Hepatocyte (in vitro differentiated cells): ENCODE measurements around the gene MIR17HG. TPM values are rescaled to one million over a fixed set of nuclear protein-coding genes. Genes with fewer than 3 reads are reported as not detected.

Experiments used
- DNase-seq: peaks from one replicate; pipeline ENCODE4 v3.0.0-alpha.2; 2016; ENCODE audit warnings: low spot score
- H2AFZ ChIP-seq: fragments of 200-600 bp; sonication (generic); 2 replicates; pipeline ENCODE4 v1.6.0; 2016; ENCODE audit warnings: antibody characterized with exemption, mild to moderate bottlenecking
- H3K27ac ChIP-seq: fragments of 200-600 bp; sonication (generic); 2 replicates; pipeline ENCODE4 v1.5.1; 2016; ENCODE audit warnings: mild to moderate bottlenecking
- H3K27me3 ChIP-seq: fragments of 200-600 bp; sonication (generic); 2 replicates; pipeline ENCODE4 v1.6.1; 2016
- H3K36me3 ChIP-seq: fragments of 200-600 bp; sonication (generic); replicated peaks from 2 replicates; pipeline ENCODE4 v1.5.1; 2016; ENCODE audit warnings: low read depth; ENCODE audit not compliant: insufficient read depth
- H3K4me1 ChIP-seq: fragments of 200-600 bp; sonication (generic); 2 replicates; pipeline ENCODE4 v1.5.1; 2016; ENCODE audit warnings: mild to moderate bottlenecking, moderate library complexity; ENCODE audit not compliant: insufficient read depth
- H3K4me2 ChIP-seq: fragments of 200-600 bp; sonication (generic); 2 replicates; pipeline ENCODE4 v1.6.0; 2016
- H3K4me3 ChIP-seq: fragments of 200-600 bp; sonication (generic); 2 replicates; pipeline ENCODE4 v1.5.1; 2016; ENCODE audit warnings: mild to moderate bottlenecking
- H3K79me2 ChIP-seq: fragments of 200-600 bp; sonication (generic); 2 replicates; pipeline ENCODE4 v1.6.0; 2017; ENCODE audit warnings: mild to moderate bottlenecking
- H3K9me2 ChIP-seq: fragments of 200-600 bp; sonication (generic); replicated peaks from 2 replicates; pipeline ENCODE4 v1.6.0; 2017; ENCODE audit warnings: mild to moderate bottlenecking; ENCODE audit not compliant: insufficient read depth
- H3K9me3 ChIP-seq: fragments of 200-600 bp; sonication (generic); 2 replicates; pipeline ENCODE4 v1.5.1; 2016; ENCODE audit warnings: low read depth, mild to moderate bottlenecking
- H4K20me1 ChIP-seq: fragments of 200-600 bp; sonication (generic); 2 replicates; pipeline ENCODE4 v1.6.0; 2016; ENCODE audit warnings: mild to moderate bottlenecking; ENCODE audit not compliant: insufficient read depth, poor library complexity, severe bottlenecking
- CTCF ChIP-seq: fragments of 200-600 bp; sonication (generic); IDR thresholded peaks from 2 replicates; pipeline ENCODE4 v1.5.1; 2016; ENCODE audit warnings: antibody characterized with exemption, mild to moderate bottlenecking; ENCODE audit not compliant: poor library complexity
- EZH2 ChIP-seq: fragments of 200-600 bp; sonication (generic); IDR thresholded peaks from 2 replicates; pipeline ENCODE4 v1.6.1; 2016; ENCODE audit warnings: antibody characterized with exemption, mild to moderate bottlenecking, borderline replicate concordance
- EZH2phosphoT487 ChIP-seq: fragments of 200-600 bp; sonication (generic); IDR thresholded peaks from one replicate; pipeline ENCODE4 v1.6.1; 2018; ENCODE audit warnings: antibody characterized with exemption, mild to moderate bottlenecking, low read depth, moderate library complexity; ENCODE audit not compliant: unreplicated experiment, severe bottlenecking
- whole genome bisulfite sequencing: methylation state at CpG from one replicate; pipeline ENCODE4 v1.1.6; 2016; ENCODE audit warnings: low lambda C conversion rate; ENCODE audit errors: missing lambda C conversion rate; 5-methylcytosine and 5-hydroxymethylcytosine counted together
- polyA plus RNA-seq: library from polyadenylated mRNA; unstranded; fragments of >200 nt; fragmentation: Nextera tagmentation; extraction: Ambion mirVana; gene quantifications from 2 replicates; pipeline ENCODE4 v1.2.1, GENCODE V29; 2016
- total RNA-seq: library from RNA; depleted of rRNA; stranded (reverse); fragments of >200 nt; gene quantifications from 2 replicates; pipeline ENCODE4 v1.2.3, GENCODE V29; 2014

The MIR17HG gene
- total RNA-seq (6.6 and 8.4 TPM in 2 replicates), polyA plus RNA-seq (1.7 and 2.6 TPM in 2 replicates)

- Histone ChIP-seq H3K79me2 (peaks cover 32% of the 10 kb centered on the region), H3K27me3 (peaks cover 16% of the 10 kb centered on the region), H4K20me1 (peaks cover 32% of the 10 kb centered on the region), H3K27ac (peak within 1 kb of the TSS; percentile 98), H3K4me1 (peaks cover 23% of the 10 kb centered on the region), H3K4me2 (peak within 1 kb of the TSS; percentile 88), H2AFZ (peak within 1 kb of the TSS; percentile 67), H3K9me2 (no peaks in the 10 kb centered on the region), H3K4me3 (peak within 1 kb of the TSS; percentile 65), H3K36me3 (no peaks in the 10 kb centered on the region), H3K9me3 (no peaks in the 10 kb centered on the region)
- under 1% methylated on average over 83 of the region's 103 CpGs for WGBS
- TF ChIP-seq CTCF (no peak), EZH2 (no peak), EZH2phosphoT487 (no peak)
- DNase-seq, result peak; percentile 95
Observed at GRCh38 chr13:91347202-91347995, at the start of gene MIR17HG. TSS of gene MIR17HG (plus strand) at chr13:91347687.

GRCh38 chr13:91298060-91298459, 49.4 kb upstream of the MIR17HG start:
- DNase-seq, result no peak
- no peaks in the 10 kb centered on the region for H3K79me2 ChIP-seq
- H4K20me1 ChIP-seq, result no peaks in the 10 kb centered on the region
- H3K4me1 ChIP-seq, result no peaks in the 10 kb centered on the region
- 85% methylated on average over 1 of the region's 1 CpG for WGBS
- no peak overlapping the region for H3K4me2 ChIP-seq
- TF ChIP-seq EZH2phosphoT487, result no peak
- H3K27ac ChIP-seq, result no peak overlapping the region
- H3K4me3 ChIP-seq, result no peak overlapping the region
- no peaks in the 10 kb centered on the region for H3K9me2 ChIP-seq
- no peak overlapping the region for H2AFZ ChIP-seq
- H3K27me3 ChIP-seq, result no peaks in the 10 kb centered on the region
- H3K36me3 ChIP-seq, result no peaks in the 10 kb centered on the region
- H3K9me3 ChIP-seq, result no peaks in the 10 kb centered on the region

- WGBS, result 59% methylated on average over 1 of the region's 1 CpG
- no peaks in the 10 kb centered on the region for H3K9me3 ChIP-seq
- no peaks in the 10 kb centered on the region for H4K20me1 ChIP-seq
- no peaks in the 10 kb centered on the region for H3K27me3 ChIP-seq
- H3K9me2 ChIP-seq, result no peaks in the 10 kb centered on the region
- H3K4me1 ChIP-seq, result no peaks in the 10 kb centered on the region
- no peak overlapping the region for H2AFZ ChIP-seq
- no peak overlapping the region for H3K4me2 ChIP-seq
- DNase-seq, result no peak
- TF ChIP-seq EZH2 (no peak), EZH2phosphoT487 (no peak), CTCF (no peak)
- H3K27ac ChIP-seq, result no peak overlapping the region
- no peaks in the 10 kb centered on the region for H3K79me2 ChIP-seq
- no peak overlapping the region for H3K4me3 ChIP-seq
- H3K36me3 ChIP-seq, result no peaks in the 10 kb centered on the region
Observed at GRCh38 chr13:91302111-91302510, 45.4 kb upstream of the MIR17HG start.

GRCh38 chr13:91303031-91303430, 44.5 kb upstream of the MIR17HG start:
- Histone ChIP-seq H3K9me2 (no peaks in the 10 kb centered on the region), H3K27me3 (no peaks in the 10 kb centered on the region), H3K4me3 (no peak overlapping the region), H3K79me2 (no peaks in the 10 kb centered on the region), H4K20me1 (no peaks in the 10 kb centered on the region), H2AFZ (no peak overlapping the region), H3K27ac (no peak overlapping the region), H3K4me2 (no peak overlapping the region), H3K9me3 (no peaks in the 10 kb centered on the region), H3K4me1 (no peaks in the 10 kb centered on the region), H3K36me3 (no peaks in the 10 kb centered on the region)
- no peak for TF ChIP-seq CTCF
- no peak for TF ChIP-seq EZH2
- TF ChIP-seq EZH2phosphoT487, result no peak
- DNase-seq, result no peak
- 92% methylated on average over 5 of the region's 5 CpGs for WGBS
